Suprapubic skin (tissue), 4 donors: Measurements from ENCODE around the gene SNAPIN. TPM values are rescaled to one million over a fixed set of nuclear protein-coding genes. Genes with fewer than 3 reads are reported as not detected.
"Not testable (repeated sequence)": the region's sequence is repeated elsewhere in the genome, so short reads cannot be mapped to it uniquely, and the experiment has no call there.

Source experiments
- DNase-seq, 2 donors: peaks; one replicate each; pipeline ENCODE4 v3.0.0-alpha.2; 2019; ENCODE audit warnings: low spot score in 2 of 2
- H3K27ac ChIP-seq: fragments of 200-600 bp; sonication (generic); one replicate; pipeline ENCODE4 v1.5.1; 2019
- H3K27me3 ChIP-seq: fragments of 200-600 bp; sonication (generic); one replicate; pipeline ENCODE4 v1.5.1; 2019
- H3K36me3 ChIP-seq: fragments of 200-600 bp; sonication (generic); one replicate; pipeline ENCODE4 v1.5.1; 2019
- H3K4me1 ChIP-seq: fragments of 200-600 bp; sonication (generic); one replicate; pipeline ENCODE4 v1.5.1; 2019
- H3K4me3 ChIP-seq: fragments of 200-600 bp; sonication (generic); one replicate; pipeline ENCODE4 v1.5.1; 2019; ENCODE audit warnings: mild to moderate bottlenecking
- H3K9me3 ChIP-seq: fragments of 200-600 bp; sonication (generic); one replicate; pipeline ENCODE4 v1.5.1; 2019
- EP300 ChIP-seq: sonication (generic); formaldehyde crosslinking; IDR thresholded peaks from one replicate; pipeline ENCODE4 v1.6.1; 2017; ENCODE audit warnings: antibody characterized with exemption
- POLR2A ChIP-seq, 2 donors: fragments of 450-650 bp; IDR thresholded peaks; one replicate each; pipeline ENCODE4 v1.6.1; 2017; ENCODE audit warnings: antibody characterized with exemption in 2 of 2, mild to moderate bottlenecking in 2 of 2, moderate library complexity in 2 of 2
- POLR2AphosphoS5 ChIP-seq, 3 donors: sonication (generic); formaldehyde crosslinking; IDR thresholded peaks; one replicate each; pipeline ENCODE4 v1.6.1; 2017; ENCODE audit warnings: antibody characterized with exemption in 3 of 3
- WGBS: methylation state at CpG from one replicate; pipeline ENCODE4 v1.1.5; 2018; 5-methylcytosine and 5-hydroxymethylcytosine counted together
- total RNA-seq, 4 donors: library from RNA; depleted of rRNA; stranded (reverse); fragments of >200 nt; gene quantifications; one replicate each; pipeline ENCODE4 v1.1.0, GENCODE V29; 2016
- TF ChIP-seq, protein P1 (sequence below), 2 donors: fragments of 200-600 bp in 1 of 2; fragments of 450-650 bp in 1 of 2; sonication (generic) in 1 of 2; IDR thresholded peaks; one replicate each; pipeline ENCODE4 v1.5.1; 2016 to 2019; ENCODE audit warnings: antibody characterized with exemption in 2 of 2, mild to moderate bottlenecking in 1 of 2, moderate library complexity in 1 of 2

The SNAPIN gene
- total RNA-seq, 4 donors from 2014 or later: 33.6 to 41.1 (median 35.6) TPM

DNA sequence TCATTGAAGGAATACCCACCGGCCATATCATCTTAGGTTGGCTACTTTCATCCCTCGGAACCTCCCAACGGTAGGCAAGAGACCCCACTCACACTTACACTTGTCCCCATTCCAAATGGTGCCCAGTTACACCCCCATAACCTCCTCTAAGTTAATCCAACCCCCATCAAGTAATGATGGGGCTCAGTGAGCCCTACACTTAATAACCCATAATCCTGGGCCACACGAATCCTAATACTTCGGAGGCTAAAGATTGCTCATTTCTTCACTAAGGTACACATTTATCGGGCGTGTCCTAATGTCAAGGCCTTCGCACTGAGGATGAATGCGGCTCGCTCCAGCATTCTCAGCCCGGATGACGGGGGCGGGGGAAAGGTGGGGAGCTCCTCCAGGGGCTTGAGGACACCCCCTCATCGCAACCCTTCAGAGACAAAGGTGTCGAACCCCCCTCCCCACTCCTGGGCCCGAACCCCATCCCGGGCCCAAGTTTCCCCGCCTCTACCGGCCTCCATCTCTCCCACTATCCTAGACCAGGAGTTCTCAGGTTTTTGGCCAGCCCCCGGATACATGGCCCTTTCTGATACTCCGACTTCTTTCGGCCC, 11.9 kb downstream of the SNAPIN start:
- Histone ChIP-seq H3K4me3 (peak overlapping the region; percentile 78), H3K36me3 (peaks cover 37% of the 10 kb centered on the region), H3K9me3 (no peaks in the 10 kb centered on the region), H3K4me1 (peaks cover 31% of the 10 kb centered on the region), H3K27ac (peak overlapping the region; percentile 88), H3K27me3 (no peaks in the 10 kb centered on the region)
- TF ChIP-seq EP300: no peak
- no peak for TF ChIP-seq POLR2AphosphoS5 (IDR thresholded peaks at IDR 0.05)
- TF ChIP-seq POLR2A (IDR thresholded peaks at IDR 0.05): no peak
- TF ChIP-seq, protein P1, sequence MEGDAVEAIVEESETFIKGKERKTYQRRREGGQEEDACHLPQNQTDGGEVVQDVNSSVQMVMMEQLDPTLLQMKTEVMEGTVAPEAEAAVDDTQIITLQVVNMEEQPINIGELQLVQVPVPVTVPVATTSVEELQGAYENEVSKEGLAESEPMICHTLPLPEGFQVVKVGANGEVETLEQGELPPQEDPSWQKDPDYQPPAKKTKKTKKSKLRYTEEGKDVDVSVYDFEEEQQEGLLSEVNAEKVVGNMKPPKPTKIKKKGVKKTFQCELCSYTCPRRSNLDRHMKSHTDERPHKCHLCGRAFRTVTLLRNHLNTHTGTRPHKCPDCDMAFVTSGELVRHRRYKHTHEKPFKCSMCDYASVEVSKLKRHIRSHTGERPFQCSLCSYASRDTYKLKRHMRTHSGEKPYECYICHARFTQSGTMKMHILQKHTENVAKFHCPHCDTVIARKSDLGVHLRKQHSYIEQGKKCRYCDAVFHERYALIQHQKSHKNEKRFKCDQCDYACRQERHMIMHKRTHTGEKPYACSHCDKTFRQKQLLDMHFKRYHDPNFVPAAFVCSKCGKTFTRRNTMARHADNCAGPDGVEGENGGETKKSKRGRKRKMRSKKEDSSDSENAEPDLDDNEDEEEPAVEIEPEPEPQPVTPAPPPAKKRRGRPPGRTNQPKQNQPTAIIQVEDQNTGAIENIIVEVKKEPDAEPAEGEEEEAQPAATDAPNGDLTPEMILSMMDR (IDR thresholded peaks at IDR 0.05): no peak
- 2% methylated on average over 21 of the region's 22 CpGs for WGBS
- DNase-seq: no peak

DNA sequence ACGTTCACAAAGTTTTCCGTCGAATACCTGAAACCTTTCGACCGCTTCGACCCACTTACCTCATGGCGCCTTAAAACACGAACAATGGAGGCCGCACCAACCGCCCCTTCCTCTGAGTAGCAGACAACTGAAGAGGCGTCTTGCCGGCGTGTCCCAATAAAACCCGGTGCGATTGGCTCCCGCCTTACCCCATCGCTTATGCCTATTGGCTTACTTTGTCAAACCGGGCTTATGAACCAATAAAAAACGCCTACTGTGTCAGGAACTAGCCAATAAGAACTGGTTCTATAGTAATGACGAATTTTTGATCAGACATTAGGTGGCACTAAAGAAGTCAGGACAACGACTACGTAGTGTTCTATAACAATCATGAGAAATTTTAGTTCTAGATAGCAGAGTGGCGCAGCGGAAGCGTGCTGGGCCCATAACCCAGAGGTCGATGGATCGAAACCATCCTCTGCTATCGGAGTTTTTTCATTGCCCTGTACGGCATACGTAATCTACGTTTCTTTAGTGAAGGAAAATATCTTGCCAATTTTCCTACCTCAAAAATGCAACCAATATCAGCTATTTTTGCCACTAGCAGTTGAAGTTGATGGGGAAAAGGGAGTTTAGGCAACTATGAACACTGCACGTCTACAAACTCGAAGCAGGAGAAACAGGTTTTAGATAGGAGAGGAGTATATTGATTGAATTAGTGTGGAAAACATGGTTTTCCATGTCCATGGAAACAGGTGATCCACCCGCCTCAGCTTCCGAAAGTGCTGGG, 12.5 kb downstream of the SNAPIN start, which contains the start of gene ILF2:
Gene ILF2 (minus strand): TSS at position 135 of the 769 bp plus-strand sequence. CDS start 71 bp downstream, at position 64.
- peak within 1 kb of the TSS; percentile 78 for H3K4me3 ChIP-seq
- TF ChIP-seq, protein P1 (IDR thresholded peaks at IDR 0.05): peak in 1 of 2 donors; percentile 8
- no peak for TF ChIP-seq EP300
- TF ChIP-seq POLR2A (IDR thresholded peaks at IDR 0.05): peak; percentile 60 to 96
- TF ChIP-seq POLR2AphosphoS5 (IDR thresholded peaks at IDR 0.05): peak; percentile 75 to 98 (median 79)
- no peaks in the 10 kb centered on the region for H3K27me3 ChIP-seq
- DNase-seq: peak; percentile 99
- peaks cover 30% of the 10 kb centered on the region for H3K36me3 ChIP-seq
- under 1% methylated on average over 34 of the region's 35 CpGs for WGBS
- H3K9me3 ChIP-seq: no peaks in the 10 kb centered on the region
- H3K27ac ChIP-seq: peak within 1 kb of the TSS; percentile 88
- H3K4me1 ChIP-seq: peaks cover 31% of the 10 kb centered on the region

DNA sequence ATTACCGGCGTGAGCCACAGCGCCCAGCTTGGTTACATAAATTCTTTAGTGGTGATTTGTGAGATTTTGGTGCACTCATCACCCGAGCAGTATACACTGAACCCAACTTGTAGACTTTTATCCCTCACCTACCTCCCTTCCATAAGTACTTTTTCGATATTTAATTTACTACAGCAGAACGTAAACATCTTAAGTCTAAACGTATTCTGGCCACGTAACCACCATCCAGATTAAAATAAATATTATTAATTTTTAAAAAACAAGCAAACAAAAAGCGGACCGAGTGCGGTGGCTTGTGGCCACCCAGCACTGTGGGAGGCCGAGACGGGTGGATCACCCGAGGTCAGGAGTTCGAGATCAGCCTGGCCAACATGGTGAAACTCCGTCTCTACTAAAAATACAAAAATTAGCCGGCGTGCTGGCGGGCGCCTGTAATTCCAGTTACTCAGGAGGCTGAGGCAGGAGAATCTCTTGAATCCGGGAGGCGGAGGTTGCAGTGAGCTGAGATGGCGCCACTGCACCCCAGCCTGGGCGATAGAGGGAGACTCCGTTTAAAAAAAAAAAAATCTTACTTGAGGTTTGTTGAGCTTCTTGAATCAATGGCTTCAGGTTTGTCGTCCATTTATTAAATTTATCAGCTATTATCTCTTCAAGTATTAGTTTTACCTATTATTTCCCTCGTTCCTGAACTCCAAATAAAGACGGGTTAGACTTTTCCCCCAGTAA, 13.3 kb downstream of the SNAPIN start:
- H3K27me3 ChIP-seq, DNase-seq, H3K9me3 ChIP-seq: not testable (repeated sequence)
- Histone ChIP-seq H3K27ac (peak overlapping the region; percentile 88), H3K4me3 (peak overlapping the region; percentile 78), H3K4me1 (peaks cover 31% of the 10 kb centered on the region), H3K36me3 (peaks cover 23% of the 10 kb centered on the region)
- 9% methylated on average over 28 of the region's 28 CpGs for WGBS

DNA sequence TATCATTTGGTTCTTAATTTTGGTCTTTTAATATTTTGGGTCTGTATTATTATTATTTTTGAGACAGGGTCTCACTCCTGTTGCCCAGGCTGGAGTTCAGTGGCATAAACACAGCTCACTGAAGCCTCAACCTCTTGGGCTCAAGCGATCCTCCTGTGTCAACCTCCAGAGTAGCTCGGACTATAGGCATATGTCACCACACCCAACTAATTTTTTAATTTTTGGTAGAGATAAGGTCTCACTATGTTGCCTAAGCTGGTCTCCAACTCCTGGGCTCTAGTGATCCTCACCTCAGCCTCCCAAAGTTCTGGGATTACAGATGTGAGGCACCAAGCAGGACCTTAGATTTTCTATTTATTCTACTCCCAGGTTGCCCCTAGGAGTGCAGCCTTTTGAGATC, 15.0 kb downstream of the SNAPIN start:
- H3K27ac ChIP-seq: no peak overlapping the region
- peaks cover 6% of the 10 kb centered on the region for H3K27me3 ChIP-seq
- H3K9me3 ChIP-seq: no peaks in the 10 kb centered on the region
- H3K4me1 ChIP-seq: peaks cover 37% of the 10 kb centered on the region
- H3K36me3 ChIP-seq: peaks cover 6% of the 10 kb centered on the region
- WGBS: 98% methylated on average over 2 of the region's 2 CpGs
- no peak for DNase-seq
- no peak overlapping the region for H3K4me3 ChIP-seq
- TF ChIP-seq POLR2AphosphoS5 (IDR thresholded peaks at IDR 0.05): no peak
- TF ChIP-seq, protein P1 (IDR thresholded peaks at IDR 0.05): no peak
- no peak for TF ChIP-seq EP300
- no peak for TF ChIP-seq POLR2A (IDR thresholded peaks at IDR 0.05)

DNA sequence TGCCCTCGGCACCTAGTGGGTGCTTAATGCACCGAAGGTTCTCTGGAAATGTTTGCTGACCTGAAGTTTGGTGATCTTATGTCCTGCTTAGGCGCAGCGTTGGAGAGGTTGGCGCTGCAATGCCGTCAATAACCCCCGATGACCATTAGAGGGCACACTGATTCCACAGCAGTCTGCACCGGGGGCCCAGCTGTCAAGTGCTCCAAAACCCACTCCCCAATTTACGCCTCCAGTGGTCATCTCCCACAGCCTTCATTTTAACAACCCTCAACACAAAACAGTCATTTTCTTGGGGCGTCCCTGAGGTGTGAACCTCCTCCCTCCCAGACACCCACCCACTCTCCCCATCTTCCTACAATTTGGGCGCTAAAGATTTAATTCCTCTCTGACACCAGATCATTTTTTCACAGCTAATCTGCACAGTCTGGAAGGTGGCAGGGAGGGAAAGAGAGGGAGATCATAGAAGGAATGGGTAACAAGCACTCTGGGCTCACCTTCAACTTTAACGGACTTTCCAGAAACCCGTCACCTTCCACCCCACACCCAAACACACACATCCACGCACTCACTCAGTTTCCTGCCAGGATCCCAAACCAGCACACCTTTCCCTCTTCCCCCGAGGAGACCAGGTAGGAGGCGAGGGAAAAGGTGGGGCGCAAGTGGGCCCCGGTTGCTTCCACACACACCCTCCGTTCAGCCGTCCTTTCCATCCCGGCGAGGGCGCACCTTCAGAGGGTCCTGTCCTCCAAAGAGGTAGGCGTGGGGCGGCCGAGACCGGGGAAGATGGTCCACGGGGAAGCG, 19.4 kb downstream of the SNAPIN start:
- TF ChIP-seq, protein P1 (IDR thresholded peaks at IDR 0.05): peak; percentile 71 to 88
- TF ChIP-seq POLR2A (IDR thresholded peaks at IDR 0.05) (no peak), POLR2AphosphoS5 (IDR thresholded peaks at IDR 0.05) (no peak), EP300 (no peak)
- peaks cover 13% of the 10 kb centered on the region for H3K27me3 ChIP-seq
- peak overlapping the region; percentile 23 for H3K27ac ChIP-seq
- DNase-seq: no peak
- H3K4me3 ChIP-seq: peak overlapping the region; percentile 50
- H3K4me1 ChIP-seq: peaks cover 22% of the 10 kb centered on the region
- WGBS: 3% methylated on average over 26 of the region's 29 CpGs
- H3K36me3 ChIP-seq: peaks cover 5% of the 10 kb centered on the region
- no peaks in the 10 kb centered on the region for H3K9me3 ChIP-seq
